GDM1 (cell line): ENCODE measurements around the gene DYNLT2.

ENCODE experiments used
- DNase-seq: peaks from one replicate; lab custom pipeline; 2025; lab: John Stamatoyannopoulos, UW

The DYNLT2 gene

GRCh38 chr6:169751242-169752073 is at the start of gene DYNLT2, which contains the start of gene ERMARD:
DYNLT2 (minus strand) TSS chr6:169751572; CDS start chr6:169751458, 114 bp downstream.
ERMARD (plus strand) TSS chr6:169751622; CDS start chr6:169751658, 36 bp downstream.
- peak; percentile 87 for DNase-seq

GRCh38 chr6:169800668-169801395 is 49.5 kb upstream of the DYNLT2 start:
- DNase-seq: no peak

- no peak for DNase-seq
Measured at GRCh38 chr6:169800116-169800667, 48.8 kb upstream of the DYNLT2 start.

GRCh38 chr6:169799474-169799926 is 48.1 kb upstream of the DYNLT2 start:
- no peak for DNase-seq

GRCh38 chr6:169798764-169799473 is 47.5 kb upstream of the DYNLT2 start:
- DNase-seq: no peak

GRCh38 chr6:169795196-169795595 is 43.8 kb upstream of the DYNLT2 start:
- DNase-seq: no peak

- no peak for DNase-seq
Measured at GRCh38 chr6:169794317-169795055, 43.1 kb upstream of the DYNLT2 start.

- no peak for DNase-seq
Measured at GRCh38 chr6:169793408-169793807, 42.0 kb upstream of the DYNLT2 start.

GRCh38 chr6:169792306-169793015 is 41.1 kb upstream of the DYNLT2 start:
- no peak for DNase-seq

GRCh38 chr6:169791721-169792131 is 40.4 kb upstream of the DYNLT2 start:
- DNase-seq: no peak

- DNase-seq: peak; percentile 43
Measured at GRCh38 chr6:169789944-169790927, 38.9 kb upstream of the DYNLT2 start.

GRCh38 chr6:169789146-169789943 is 38.0 kb upstream of the DYNLT2 start:
- no peak for DNase-seq

- DNase-seq: no peak
Measured at GRCh38 chr6:169788809-169789145, 37.4 kb upstream of the DYNLT2 start.

GRCh38 chr6:169787797-169788196 is 36.4 kb upstream of the DYNLT2 start:
- DNase-seq: no peak

GRCh38 chr6:169786349-169786748 is 35.0 kb upstream of the DYNLT2 start:
- no peak for DNase-seq

GRCh38 chr6:169785566-169785965 is 34.2 kb upstream of the DYNLT2 start:
- no peak for DNase-seq

- DNase-seq: no peak
Measured at GRCh38 chr6:169784821-169785340, 33.5 kb upstream of the DYNLT2 start.
